Measurements from ENCODE around the gene HLA-DQA1.
"Not testable (repeated sequence)": the region's sequence is repeated elsewhere in the genome, so short reads cannot be mapped to it uniquely, and the experiment has no call there.

HLA-DQA1 gene

DNA sequence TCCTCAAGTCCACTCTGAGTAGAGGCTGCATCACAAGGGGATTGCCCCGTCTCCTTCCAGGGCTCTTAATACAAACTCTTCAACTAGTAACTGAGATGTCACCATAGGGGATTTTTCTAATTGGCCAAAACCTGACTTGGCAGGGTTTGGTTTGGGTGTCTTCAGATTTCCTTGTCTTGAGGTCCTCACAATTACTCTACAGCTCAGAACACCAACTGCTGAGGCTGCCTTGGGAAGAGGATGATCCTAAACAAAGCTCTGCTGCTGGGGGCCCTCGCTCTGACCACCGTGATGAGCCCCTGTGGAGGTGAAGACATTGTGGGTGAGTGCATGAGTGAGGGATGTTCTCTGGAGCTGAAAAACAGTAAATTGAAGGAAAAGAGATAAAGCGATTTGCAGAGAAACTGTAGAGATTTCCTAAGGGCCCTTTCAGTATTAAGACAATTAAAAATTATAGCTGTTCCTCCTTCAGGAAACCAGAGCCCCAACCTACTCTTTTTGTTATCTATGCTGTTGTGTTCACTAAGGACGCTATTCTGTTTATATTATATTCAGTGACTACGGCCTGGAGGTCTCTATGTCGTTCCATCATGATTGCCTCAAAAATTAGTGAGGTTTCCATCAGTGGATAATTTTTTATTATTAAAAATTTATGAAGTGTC is at the start of gene HLA-DQA1:
TSS of gene HLA-DQA1 (plus strand) at position 188 of the 662 bp plus-strand sequence. CDS start at position 241, 53 bp downstream.
- no peaks in the 10 kb centered on the region for H3K36me3 ChIP-seq (ENCODE audit: insufficient read depth, low read length)
- peaks cover 12% of the 10 kb centered on the region for H3K4me1 ChIP-seq (ENCODE audit: insufficient read depth, low read length)
- no peak within 1 kb of the TSS for H3K9ac ChIP-seq (ENCODE audit: low read depth, low read length)
- no peaks in the 10 kb centered on the region for H3K9me3 ChIP-seq (ENCODE audit: control insufficient read depth, insufficient read depth, low read length)

DNA sequence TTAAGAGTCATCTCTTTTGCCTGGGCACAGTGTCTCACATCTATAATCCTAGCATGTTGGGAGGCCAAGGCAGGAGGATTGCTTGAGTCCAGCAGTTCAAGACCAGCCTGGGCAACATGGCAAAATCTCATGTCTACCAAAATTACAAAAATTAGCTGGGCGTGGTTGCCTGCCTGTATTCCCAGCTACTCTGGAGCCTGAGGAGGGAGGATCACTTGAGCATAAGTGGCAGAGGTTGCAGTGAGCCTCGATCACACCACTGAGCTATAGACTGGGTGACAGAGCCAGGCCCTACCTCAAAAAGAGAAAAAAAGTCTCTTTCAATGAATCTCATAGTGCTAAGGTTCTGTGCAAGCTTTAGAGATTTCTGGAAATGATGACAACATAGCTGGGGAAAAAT is 49.0 kb upstream of the HLA-DQA1 start:
- Histone ChIP-seq H3K4me1 (ENCODE audit: insufficient read depth, low read length) (no peaks in the 10 kb centered on the region), H3K9me3 (ENCODE audit: control insufficient read depth, insufficient read depth, low read length) (no peaks in the 10 kb centered on the region), H3K9ac (ENCODE audit: low read depth, low read length) (no peak overlapping the region), H3K36me3 (ENCODE audit: insufficient read depth, low read length) (no peaks in the 10 kb centered on the region)

DNA sequence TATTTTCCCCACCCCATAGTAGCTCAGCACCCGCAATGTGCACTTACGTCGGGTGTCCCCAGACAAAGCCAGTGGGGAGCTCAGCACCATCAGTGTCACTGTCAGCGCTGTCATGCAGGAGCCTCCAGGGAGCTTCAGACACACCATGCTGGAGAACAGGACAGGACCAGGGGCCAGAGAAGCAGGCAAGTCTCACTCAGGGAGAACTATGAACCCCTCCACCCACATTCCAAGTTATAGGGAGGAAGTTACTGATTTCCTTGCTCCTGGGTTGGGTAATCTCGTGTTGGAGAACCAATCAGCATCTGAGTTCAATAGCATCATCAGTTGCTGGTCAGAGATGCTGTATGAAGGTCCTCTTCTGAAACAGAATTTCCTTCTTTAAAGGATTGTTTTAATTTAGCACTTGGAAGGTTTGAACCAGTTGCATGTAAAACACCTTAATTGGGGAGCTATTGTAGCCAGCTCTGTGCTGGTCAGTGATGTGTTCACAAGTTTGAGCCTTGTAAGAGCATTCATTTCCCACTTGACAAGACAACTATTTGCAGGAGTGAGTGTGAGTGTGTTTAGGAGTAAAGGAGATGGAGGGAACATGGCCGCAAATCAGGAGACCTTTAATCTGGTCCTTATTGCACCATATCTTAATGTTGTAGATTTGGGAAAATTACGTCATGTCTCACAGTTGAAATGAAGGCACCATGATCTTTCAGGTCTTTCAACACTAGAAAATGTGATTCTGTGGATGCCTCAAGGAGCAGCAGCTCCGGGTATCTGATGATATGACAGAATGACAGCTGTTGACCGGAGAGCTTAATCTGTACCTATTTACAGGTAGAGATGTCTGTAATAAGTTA is 47.4 kb upstream of the HLA-DQA1 start, which contains the start of gene HLA-DRB1:
TSS of gene HLA-DRB1 (minus strand) at position 253 of the 854 bp plus-strand sequence. CDS start at position 147, 106 bp downstream.
- H3K36me3 ChIP-seq (ENCODE audit: insufficient read depth, low read length) = no peaks in the 10 kb centered on the region
- H3K9me3 ChIP-seq (ENCODE audit: control insufficient read depth, insufficient read depth, low read length) = no peaks in the 10 kb centered on the region
- no peak within 1 kb of the TSS for H3K9ac ChIP-seq (ENCODE audit: low read depth, low read length)
- H3K4me1 ChIP-seq (ENCODE audit: insufficient read depth, low read length) = no peaks in the 10 kb centered on the region

DNA sequence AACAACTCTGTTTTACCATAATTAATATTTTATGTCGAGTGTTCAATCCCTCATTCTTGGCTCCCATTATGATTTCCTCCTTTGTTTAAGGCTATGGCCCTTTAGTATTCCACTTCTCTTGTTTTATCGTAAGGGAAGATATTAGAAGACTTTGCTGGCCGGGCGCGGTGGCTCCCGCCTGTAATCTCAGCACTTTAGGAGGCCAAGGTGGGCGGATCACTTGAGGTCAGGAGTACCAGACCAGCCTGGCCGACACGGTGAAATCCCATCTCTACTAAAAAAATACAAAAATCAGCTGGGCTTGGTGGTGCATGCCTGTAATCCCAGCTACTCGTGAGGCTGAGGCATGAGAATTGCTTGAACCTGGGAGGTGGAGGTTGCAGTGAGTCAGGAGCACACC is 46.5 kb upstream of the HLA-DQA1 start:
- not testable (repeated sequence) for H3K9ac ChIP-seq (ENCODE audit: low read depth, low read length); H3K36me3 ChIP-seq (ENCODE audit: insufficient read depth, low read length); H3K4me1 ChIP-seq (ENCODE audit: insufficient read depth, low read length)

DNA sequence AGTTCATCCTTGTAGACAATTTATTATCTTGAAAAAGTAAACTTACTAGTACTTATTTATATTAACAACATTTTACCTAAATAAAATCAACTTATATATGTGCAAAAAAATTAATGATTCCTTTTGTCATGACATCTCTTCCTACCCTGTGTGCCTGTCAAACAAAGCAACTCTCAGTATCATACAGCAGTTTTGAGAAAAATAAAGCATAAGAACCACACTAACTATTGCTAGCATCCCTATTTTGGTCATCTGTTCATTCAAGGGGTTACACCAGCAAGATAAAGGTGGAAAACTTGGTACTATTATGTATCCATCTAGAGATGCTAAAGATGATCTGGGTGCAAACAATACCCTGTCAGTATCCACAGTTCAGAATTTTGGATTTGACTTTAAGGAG is 40.2 kb upstream of the HLA-DQA1 start:
- no peaks in the 10 kb centered on the region for H3K9me3 ChIP-seq (ENCODE audit: control insufficient read depth, insufficient read depth, low read length)
- no peak overlapping the region for H3K9ac ChIP-seq (ENCODE audit: low read depth, low read length)
- no peaks in the 10 kb centered on the region for H3K4me1 ChIP-seq (ENCODE audit: insufficient read depth, low read length)
- no peaks in the 10 kb centered on the region for H3K36me3 ChIP-seq (ENCODE audit: insufficient read depth, low read length)

More for the DNA sequence above, 46.5 kb upstream of the HLA-DQA1 start:
- H3K9me3 ChIP-seq (ENCODE audit: control insufficient read depth, insufficient read depth, low read length) = not testable (repeated sequence)

DNA sequence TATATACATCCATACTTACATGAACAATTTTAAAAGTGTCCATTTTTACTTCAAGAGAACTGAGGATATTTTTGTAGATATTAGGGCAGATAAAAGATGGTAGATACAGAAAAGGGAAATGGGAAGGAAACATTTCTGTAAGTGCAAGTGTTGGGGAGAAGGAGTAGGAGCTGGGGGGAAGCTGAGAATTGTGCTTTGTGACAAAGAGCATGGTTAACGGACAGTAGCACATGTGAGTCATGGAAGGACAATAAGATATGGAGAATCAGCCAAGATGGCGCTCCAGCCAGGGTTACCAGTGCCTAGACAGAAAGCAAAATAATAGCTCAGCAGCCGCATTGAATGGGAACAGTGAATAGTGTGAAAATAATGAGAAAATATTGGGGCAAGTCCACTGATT is 34.8 kb upstream of the HLA-DQA1 start:
- H3K36me3 ChIP-seq (ENCODE audit: insufficient read depth, low read length) = no peaks in the 10 kb centered on the region
- H3K9ac ChIP-seq (ENCODE audit: low read depth, low read length) = no peak overlapping the region
- no peaks in the 10 kb centered on the region for H3K4me1 ChIP-seq (ENCODE audit: insufficient read depth, low read length)
- no peaks in the 10 kb centered on the region for H3K9me3 ChIP-seq (ENCODE audit: control insufficient read depth, insufficient read depth, low read length)

DNA sequence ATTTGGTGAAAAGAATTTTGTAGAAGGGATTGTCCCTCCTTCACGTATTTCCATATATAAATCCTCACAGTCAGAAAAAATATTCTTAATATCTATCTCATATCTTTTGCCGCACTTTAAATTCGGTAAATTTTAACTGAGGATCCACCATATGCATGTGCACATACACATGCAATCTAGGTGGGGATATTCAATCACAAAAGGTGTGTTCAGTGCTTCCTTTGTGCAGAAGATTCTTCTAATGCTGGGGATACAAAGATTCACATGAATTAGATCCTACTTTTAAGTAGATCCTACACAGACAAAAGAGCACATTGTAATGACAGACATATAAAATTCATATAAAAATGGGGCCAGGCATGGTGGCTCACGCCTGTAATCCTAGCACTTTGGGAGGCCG is 34.0 kb upstream of the HLA-DQA1 start:
- Histone ChIP-seq H3K36me3 (ENCODE audit: insufficient read depth, low read length) (no peaks in the 10 kb centered on the region), H3K9me3 (ENCODE audit: control insufficient read depth, insufficient read depth, low read length) (no peaks in the 10 kb centered on the region), H3K9ac (ENCODE audit: low read depth, low read length) (no peak overlapping the region), H3K4me1 (ENCODE audit: insufficient read depth, low read length) (no peaks in the 10 kb centered on the region)

DNA sequence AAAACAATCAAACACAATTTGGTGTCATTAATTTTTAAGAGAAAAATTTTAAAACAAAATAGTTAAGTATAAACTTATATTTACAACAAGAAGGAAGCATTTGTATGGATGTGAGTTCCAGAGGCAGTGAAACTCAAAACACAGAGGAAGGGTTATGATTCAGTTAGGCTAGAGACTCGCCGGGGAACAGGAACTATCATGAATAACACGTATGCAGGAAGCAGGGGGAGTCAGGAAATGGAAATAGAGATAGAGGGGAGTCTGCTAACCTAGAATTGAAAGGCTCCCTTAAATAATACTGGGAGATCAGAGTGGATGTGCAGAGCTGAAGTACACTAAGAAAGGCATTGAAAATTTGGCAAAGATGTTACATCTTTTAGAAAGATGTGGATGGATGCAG is 33.3 kb upstream of the HLA-DQA1 start:
- Histone ChIP-seq H3K4me1 (ENCODE audit: insufficient read depth, low read length) (no peaks in the 10 kb centered on the region), H3K9me3 (ENCODE audit: control insufficient read depth, insufficient read depth, low read length) (no peaks in the 10 kb centered on the region), H3K9ac (ENCODE audit: low read depth, low read length) (no peak overlapping the region), H3K36me3 (ENCODE audit: insufficient read depth, low read length) (no peaks in the 10 kb centered on the region)

DNA sequence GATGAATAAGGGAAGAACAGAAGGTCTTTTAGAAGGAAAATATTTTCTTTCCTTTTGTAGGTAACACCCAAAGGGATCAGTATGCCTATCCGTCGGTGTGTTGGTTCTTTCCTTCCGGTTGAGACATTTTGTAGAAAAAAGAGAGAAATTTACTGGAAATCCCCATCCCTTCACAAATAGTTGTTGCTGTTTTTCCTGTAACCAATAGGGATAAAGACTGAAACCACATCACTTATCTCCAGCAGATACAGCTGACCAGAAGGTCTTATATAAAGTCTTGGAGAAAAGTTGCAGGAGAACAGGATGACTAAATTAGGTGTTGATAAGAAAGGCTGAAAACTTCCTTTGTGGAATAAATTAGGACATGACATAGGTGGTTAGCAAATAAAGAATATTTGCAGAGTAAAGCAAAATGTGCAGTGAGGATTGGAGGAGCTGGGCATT is 32.8 kb upstream of the HLA-DQA1 start:
- Histone ChIP-seq H3K9ac (ENCODE audit: low read depth, low read length) (no peak overlapping the region), H3K9me3 (ENCODE audit: control insufficient read depth, insufficient read depth, low read length) (no peaks in the 10 kb centered on the region), H3K4me1 (ENCODE audit: insufficient read depth, low read length) (no peaks in the 10 kb centered on the region), H3K36me3 (ENCODE audit: insufficient read depth, low read length) (no peaks in the 10 kb centered on the region)

DNA sequence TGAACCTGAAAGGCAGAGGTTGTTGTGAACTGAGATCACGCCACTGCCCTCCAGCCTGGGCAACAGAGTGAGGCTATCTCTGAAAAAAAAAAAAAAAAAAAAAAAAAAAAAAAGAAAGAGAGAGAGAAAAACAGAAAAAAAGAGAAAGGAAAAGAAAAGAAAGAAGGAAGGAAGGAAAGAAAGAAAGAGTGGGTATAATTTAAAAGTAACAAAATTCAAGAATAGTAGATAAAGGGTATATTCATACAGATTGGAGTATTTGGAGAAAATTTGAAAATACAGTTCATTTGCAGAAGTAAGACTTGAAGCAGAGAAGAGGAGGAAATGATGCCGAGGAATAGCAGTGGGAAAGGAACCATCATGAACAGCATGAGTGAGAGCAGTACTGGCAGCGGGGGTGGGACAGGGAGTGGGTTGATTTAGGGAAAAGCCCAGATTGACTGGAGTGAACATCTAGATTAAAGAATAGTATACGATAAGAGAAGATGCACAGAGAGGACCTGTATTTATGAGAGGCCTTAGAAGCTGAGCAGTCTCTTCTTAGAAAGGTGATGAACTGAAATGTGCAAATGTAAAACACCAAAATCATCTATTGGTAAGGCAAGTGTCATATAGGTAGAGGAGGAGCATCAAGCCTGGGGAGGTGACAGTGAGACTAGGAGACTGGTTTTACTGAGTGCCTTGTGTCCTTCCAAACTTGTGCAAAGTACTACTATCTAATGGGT is 29.8 kb upstream of the HLA-DQA1 start:
- Histone ChIP-seq H3K9ac (ENCODE audit: low read depth, low read length) (no peak overlapping the region), H3K36me3 (ENCODE audit: insufficient read depth, low read length) (no peaks in the 10 kb centered on the region), H3K4me1 (ENCODE audit: insufficient read depth, low read length) (no peaks in the 10 kb centered on the region), H3K9me3 (ENCODE audit: control insufficient read depth, insufficient read depth, low read length) (no peaks in the 10 kb centered on the region)

DNA sequence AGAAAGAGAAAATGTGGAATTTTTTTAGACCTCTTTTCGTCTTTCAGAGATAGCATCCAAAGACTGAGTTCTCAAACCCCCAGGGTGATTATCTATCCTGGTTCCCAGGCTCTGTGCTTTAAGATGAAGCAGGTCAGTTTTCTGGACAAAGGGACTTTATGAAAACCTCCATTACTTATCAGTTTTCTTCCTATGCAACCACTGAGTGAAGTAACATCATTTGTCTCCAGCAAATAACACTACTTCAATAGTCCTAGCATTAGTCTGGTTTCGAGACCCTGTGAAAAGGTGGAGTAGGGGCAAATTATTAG is 29.3 kb upstream of the HLA-DQA1 start:
- Histone ChIP-seq H3K4me1 (ENCODE audit: insufficient read depth, low read length) (no peaks in the 10 kb centered on the region), H3K36me3 (ENCODE audit: insufficient read depth, low read length) (no peaks in the 10 kb centered on the region), H3K9me3 (ENCODE audit: control insufficient read depth, insufficient read depth, low read length) (no peaks in the 10 kb centered on the region), H3K9ac (ENCODE audit: low read depth, low read length) (no peak overlapping the region)

DNA sequence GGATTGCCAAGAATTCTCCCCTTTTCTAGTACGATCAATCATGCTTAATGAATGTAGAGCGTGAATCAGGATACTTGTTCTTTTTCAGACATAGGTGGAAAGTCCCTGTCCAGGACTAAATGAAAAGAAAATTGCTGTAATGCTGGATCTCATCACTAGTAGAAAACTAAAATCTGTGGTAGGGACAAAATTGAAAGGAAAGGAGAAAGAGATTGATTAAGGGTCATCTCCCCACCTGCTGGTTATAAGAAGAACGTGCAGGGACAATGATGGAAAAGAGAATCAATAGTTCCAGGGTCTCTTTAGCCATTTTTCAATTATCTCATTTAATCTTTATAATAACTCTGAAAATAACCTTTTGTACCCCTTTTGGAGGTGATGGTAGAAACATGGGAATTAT is 28.8 kb upstream of the HLA-DQA1 start:
- no peaks in the 10 kb centered on the region for H3K9me3 ChIP-seq (ENCODE audit: control insufficient read depth, insufficient read depth, low read length)
- H3K4me1 ChIP-seq (ENCODE audit: insufficient read depth, low read length) = no peaks in the 10 kb centered on the region
- no peaks in the 10 kb centered on the region for H3K36me3 ChIP-seq (ENCODE audit: insufficient read depth, low read length)
- no peak overlapping the region for H3K9ac ChIP-seq (ENCODE audit: low read depth, low read length)

DNA sequence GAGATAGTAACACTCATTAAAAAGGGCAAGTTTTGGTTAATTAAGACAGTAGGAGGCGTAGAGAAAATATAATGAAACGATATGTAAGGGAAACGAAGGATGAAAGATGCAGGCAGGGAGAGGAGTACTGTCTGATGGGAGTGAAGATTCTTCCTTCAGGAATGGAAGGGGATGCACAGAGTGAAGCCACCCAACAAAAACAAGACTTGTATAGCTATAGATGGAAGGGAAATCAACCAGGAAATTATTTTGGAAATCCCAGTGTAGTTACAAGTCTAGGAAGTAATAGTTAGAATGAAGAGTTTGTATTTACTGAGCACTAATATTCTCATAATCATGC is 27.8 kb upstream of the HLA-DQA1 start:
- H3K36me3 ChIP-seq (ENCODE audit: insufficient read depth, low read length) = no peaks in the 10 kb centered on the region
- peaks cover 2% of the 10 kb centered on the region; the same call in 1 of the 2 replicates for H3K4me1 ChIP-seq (ENCODE audit: insufficient read depth, low read length)
- no peaks in the 10 kb centered on the region for H3K9me3 ChIP-seq (ENCODE audit: control insufficient read depth, insufficient read depth, low read length)
- no peak overlapping the region for H3K9ac ChIP-seq (ENCODE audit: low read depth, low read length)

DNA sequence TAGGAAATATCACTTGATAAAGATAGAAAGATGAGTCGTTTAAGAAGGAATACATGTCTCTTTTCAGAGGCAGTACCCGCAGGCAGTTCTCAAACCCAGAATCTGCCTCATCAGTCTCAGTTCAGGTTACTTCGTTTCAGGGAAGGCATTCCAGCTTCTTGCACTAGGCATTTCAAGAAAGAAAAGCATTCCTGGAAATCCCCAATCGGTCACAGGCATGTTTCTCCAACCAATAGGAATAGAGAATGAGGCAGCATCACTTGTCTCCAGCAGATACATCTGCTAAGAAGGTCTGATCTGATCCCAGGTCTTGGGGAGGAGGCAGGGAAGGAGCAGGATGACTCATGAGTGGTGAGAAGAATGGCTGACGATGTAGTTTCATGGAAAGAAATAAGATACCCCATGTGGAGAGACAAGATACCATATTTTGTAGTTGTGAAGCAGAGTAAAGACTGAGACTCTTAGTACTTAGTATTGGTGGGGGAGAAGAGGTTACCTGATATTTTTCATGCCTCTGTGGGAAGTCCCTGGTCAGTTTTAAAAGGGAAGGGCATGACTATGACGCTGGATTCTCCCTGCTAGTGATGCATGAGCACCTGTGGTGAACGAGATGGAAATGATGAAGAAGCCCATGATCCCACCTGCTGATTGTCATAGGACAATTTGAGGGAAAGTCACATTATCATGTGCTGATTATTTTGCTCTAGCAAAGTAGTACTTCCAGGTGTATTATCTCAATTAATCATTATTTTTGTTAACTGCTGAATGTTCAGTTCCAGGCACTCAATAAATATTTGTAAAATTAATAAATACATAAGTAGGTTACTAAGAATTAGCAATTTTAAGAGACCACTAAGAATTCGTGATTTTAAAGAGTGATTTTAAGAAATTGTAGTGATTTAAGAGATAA is 27.2 kb upstream of the HLA-DQA1 start:
- Histone ChIP-seq H3K9ac (ENCODE audit: low read depth, low read length) (peak overlapping the region; percentile 18; the same call in 1 of the 2 replicates), H3K36me3 (ENCODE audit: insufficient read depth, low read length) (no peaks in the 10 kb centered on the region), H3K4me1 (ENCODE audit: insufficient read depth, low read length) (peaks cover 6% of the 10 kb centered on the region; the same call in 1 of the 2 replicates), H3K9me3 (ENCODE audit: control insufficient read depth, insufficient read depth, low read length) (no peaks in the 10 kb centered on the region)
